IMR-90 (cell line): ENCODE measurements around the gene SERPINB2. TPM values are rescaled to one million over a fixed set of nuclear protein-coding genes. Genes with fewer than 3 reads are reported as not detected.

Source experiments
- ATAC-seq: fragments of 200-7000 bp; cut with Tn5 transposase; 2 replicates; pipeline ENCODE4 v1.9.1; 2020; ENCODE audit warnings: low read depth, mild to moderate bottlenecking, moderate library complexity
- BruUV-seq: library from RNA; stranded (reverse); fragments of 400-500 nt; replicated peaks from 2 replicates; lab custom pipeline; 2021; lab: Mats Ljungman, UMichigan
- CTCF ChIA-PET: fragments of 300-600 bp; formaldehyde crosslinking; extraction: SDS; loops from one replicate; lab custom pipeline; 2021; ENCODE audit warnings: antibody characterized with exemption; lab: Yijun Ruan, JAX
- POLR2A ChIA-PET: fragments of 300-600 bp; sonication (Branson Sonifier 250); formaldehyde crosslinking; loops from one replicate; lab custom pipeline; 2022; ENCODE audit warnings: antibody characterized with exemption; ENCODE audit not compliant: unreplicated experiment; lab: Charles Lee
- DNase-seq: peaks from one replicate; pipeline ENCODE4 v3.0.0; 2013
- H2AFZ ChIP-seq: replicated peaks from 2 replicates; pipeline ENCODE3; 2013; ENCODE audit warnings: low read length, mild to moderate bottlenecking; ENCODE audit not compliant: poor library complexity
- H2AK5ac ChIP-seq: 2 replicates; pipeline ENCODE4 v1.6.1; 2013; ENCODE audit warnings: low read depth, low read length, inconsistent platforms
- H2AK9ac ChIP-seq: replicated peaks from 2 replicates; pipeline ENCODE3; 2013; ENCODE audit warnings: mild to moderate bottlenecking, low read depth, low read length, moderate library complexity; ENCODE audit not compliant: poor library complexity
- H2BK120ac ChIP-seq: 2 replicates; pipeline ENCODE4 v1.6.1; 2013; ENCODE audit warnings: low read depth, low read length, inconsistent platforms
- H2BK15ac ChIP-seq: 3 replicates; pipeline ENCODE4 v1.6.1; 2013; ENCODE audit warnings: low read depth, low read length, inconsistent platforms
- H2BK20ac ChIP-seq: 2 replicates; pipeline ENCODE4 v1.6.1; 2013; ENCODE audit warnings: low read depth, mild to moderate bottlenecking, inconsistent platforms, low read length, moderate library complexity
- H2BK5ac ChIP-seq: 2 replicates; pipeline ENCODE4 v1.6.1; 2013; ENCODE audit warnings: mild to moderate bottlenecking, low read depth, low read length, inconsistent platforms; ENCODE audit not compliant: poor library complexity, severe bottlenecking
- H3K14ac ChIP-seq: replicated peaks from 2 replicates; pipeline ENCODE4 v1.6.1; 2013; ENCODE audit warnings: low read depth, low read length, inconsistent platforms
- H3K18ac ChIP-seq: 2 replicates; pipeline ENCODE4 v1.6.1; 2013; ENCODE audit warnings: low read depth, low read length, control low read depth
- H3K23ac ChIP-seq: 2 replicates; pipeline ENCODE4 v1.6.1; 2013; ENCODE audit warnings: low read depth, low read length, inconsistent platforms
- H3K27ac ChIP-seq: 2 replicates; pipeline ENCODE4 v1.5.1; 2013; ENCODE audit warnings: mild to moderate bottlenecking, control low read depth, low read length; ENCODE audit not compliant: insufficient read depth
- H3K27me3 ChIP-seq: 2 replicates; pipeline ENCODE4 v1.6.1; 2013; ENCODE audit warnings: low read length; ENCODE audit not compliant: control insufficient read depth, insufficient read depth
- H3K36me3 ChIP-seq: 2 replicates; pipeline ENCODE4 v1.6.1; 2013; ENCODE audit warnings: low read length, mixed read lengths; ENCODE audit not compliant: control insufficient read depth, insufficient read depth
- H3K4ac ChIP-seq: 2 replicates; pipeline ENCODE4 v1.6.1; 2013; ENCODE audit warnings: low read depth, low read length, inconsistent platforms
- H3K4me1 ChIP-seq: 2 replicates; pipeline ENCODE4 v1.6.1; 2013; ENCODE audit warnings: low read length, mixed read lengths; ENCODE audit not compliant: control insufficient read depth, insufficient read depth
- H3K4me2 ChIP-seq: 2 replicates; pipeline ENCODE4 v1.6.1; 2013; ENCODE audit warnings: low read depth, mild to moderate bottlenecking, control low read depth, low read length, moderate library complexity
- H3K4me3 ChIP-seq: 2 replicates; pipeline ENCODE4 v1.5.1; 2013; ENCODE audit warnings: low read depth, mild to moderate bottlenecking, control low read depth, low read length, moderate library complexity; ENCODE audit not compliant: insufficient read depth
- H3K56ac ChIP-seq: 2 replicates; pipeline ENCODE4 v1.6.1; 2013; ENCODE audit warnings: low read length, inconsistent platforms; ENCODE audit not compliant: insufficient read depth; ENCODE audit errors: extremely low read depth
- H3K79me1 ChIP-seq, 2 experiments: 2 replicates each; pipeline ENCODE4 v1.6.1; 2013; ENCODE audit warnings: low read length in 2 of 2, inconsistent platforms in 1 of 2, low read depth in 1 of 2
- H3K9ac ChIP-seq: 2 replicates; pipeline ENCODE4 v1.6.1; 2013; ENCODE audit warnings: low read depth, low read length, control low read depth
- H3K9me1 ChIP-seq: 2 replicates; pipeline ENCODE4 v1.6.1; 2013; ENCODE audit warnings: low read length, inconsistent platforms; ENCODE audit not compliant: insufficient read depth
- H3K9me3 ChIP-seq: 2 replicates; pipeline ENCODE4 v1.6.1; 2013; ENCODE audit warnings: low read length; ENCODE audit not compliant: control insufficient read depth, insufficient read depth
- H4K20me1 ChIP-seq: 2 replicates; pipeline ENCODE4 v1.6.1; 2013; ENCODE audit warnings: low read length, inconsistent platforms; ENCODE audit not compliant: insufficient read depth
- H4K5ac ChIP-seq: 2 replicates; pipeline ENCODE4 v1.6.1; 2013; ENCODE audit warnings: mild to moderate bottlenecking, low read depth, low read length, control low read depth
- H4K8ac ChIP-seq, 2 experiments: 2 replicates each; pipeline ENCODE4 v1.6.1; 2013; ENCODE audit warnings: low read depth in 2 of 2, low read length in 2 of 2, control low read depth in 1 of 2, inconsistent platforms in 1 of 2
- H4K91ac ChIP-seq: 2 replicates; pipeline ENCODE4 v1.6.1; 2013; ENCODE audit warnings: low read depth, low read length, inconsistent platforms; ENCODE audit not compliant: insufficient read depth
- CEBPB ChIP-seq: IDR thresholded peaks from 2 replicates; pipeline ENCODE4 v1.6.1; 2012; ENCODE audit warnings: low read depth, low read length, improper control_type of control experiment
- CHD1 ChIP-seq: IDR thresholded peaks from 2 replicates; pipeline ENCODE4 v1.6.1; 2012; ENCODE audit warnings: low read depth, low read length, improper control_type of control experiment
- MAFK ChIP-seq: IDR thresholded peaks from 2 replicates; pipeline ENCODE4 v1.6.1; 2012; ENCODE audit warnings: low read depth, low read length, improper control_type of control experiment
- MXI1 ChIP-seq: IDR thresholded peaks from 2 replicates; pipeline ENCODE4 v1.6.1; 2012; ENCODE audit warnings: low read depth, mild to moderate bottlenecking, low read length, moderate library complexity, borderline replicate concordance
- RCOR1 ChIP-seq: IDR thresholded peaks from 2 replicates; pipeline ENCODE4 v1.6.1; 2012; ENCODE audit warnings: mild to moderate bottlenecking, low read length, improper control_type of control experiment; ENCODE audit not compliant: insufficient replicate concordance
- SMC3 ChIP-seq: fragments of 150-350 bp; IDR thresholded peaks from 2 replicates; pipeline ENCODE4 v1.6.1; 2016; ENCODE audit warnings: low read depth, mild to moderate bottlenecking, antibody characterized with exemption, low read length, moderate library complexity
- dilution Hi-C: fragments of 300-500 bp; cut with HindIII; formaldehyde crosslinking; loops from one replicate; pipeline ENCODE4 v1.14.3; 2018; ENCODE audit warnings: low sequenced_read_pairs; ENCODE audit not compliant: unreplicated experiment
- in situ Hi-C: fragments of 300-500 bp; cut with MboI; formaldehyde crosslinking; loops from 3 replicates; pipeline ENCODE4 v1.14.3; 2019; ENCODE audit warnings: low sequenced_read_pairs, inconsistent platforms, mixed read lengths
- intact Hi-C: fragments of 100-400 bp; cut with micrococcal nuclease; formaldehyde crosslinking; loops from 2 replicates; pipeline ENCODE4 v1.10.0; 2022
- polyA plus RNA-seq, 3 experiments: library from polyadenylated mRNA; depleted of rRNA; stranded (reverse); fragments of >200 nt; gene quantifications; 2 replicates each; pipeline ENCODE4 v1.2.3, GENCODE V29; 2012; ENCODE audit warnings: low replicate concordance in 1 of 3
- total RNA-seq: library from RNA; depleted of rRNA; stranded (reverse); fragments of >200 nt; gene quantifications from 2 replicates; pipeline ENCODE4 v1.2.3, GENCODE V29; 2012
- TF ChIP-seq, protein P1 (sequence below): fragments of 150-350 bp; IDR thresholded peaks from 2 replicates; pipeline ENCODE4 v1.6.1; 2017; ENCODE audit warnings: mild to moderate bottlenecking, antibody characterized with exemption, low read length, low read depth
- TF ChIP-seq, protein P2 (sequence below): conservative IDR thresholded peaks from 2 replicates; pipeline ENCODE4 v1.5.1; 2012; ENCODE audit warnings: mild to moderate bottlenecking, low read depth, low read length, improper control_type of control experiment

The SERPINB2 gene
- total and polyA plus RNA-seq, 2 of the 4 experiments (the other 2 are of a cell fraction), result 32.1 to 43.0 TPM

DNA sequence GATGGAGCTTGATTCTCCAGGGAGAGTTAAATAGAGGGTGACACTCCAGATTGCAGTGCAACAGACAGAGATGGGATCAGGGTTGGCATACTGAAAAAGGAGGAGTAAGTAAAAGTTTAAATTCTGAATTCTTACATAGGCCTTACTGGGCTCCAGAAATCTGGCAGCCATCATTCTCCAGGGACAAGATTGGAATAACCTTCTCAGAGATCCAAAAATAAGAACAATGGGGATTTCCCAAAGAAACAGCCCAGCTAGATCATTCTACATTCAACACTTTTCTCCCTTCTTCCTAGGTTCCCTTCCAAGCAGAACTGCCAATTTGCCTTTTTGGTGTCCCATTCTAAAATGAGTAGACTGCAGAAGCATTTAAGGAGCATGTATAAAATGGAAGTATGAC lies 14.9 kb upstream of the SERPINB2 start:
- H3K9ac ChIP-seq, result no peak overlapping the region
- no peaks in the 10 kb centered on the region for H3K36me3 ChIP-seq
- H3K23ac ChIP-seq, result no peak overlapping the region
- H2AFZ ChIP-seq, result no peak overlapping the region
- H3K4me2 ChIP-seq, result no peak overlapping the region
- no peak overlapping the region for H2BK20ac ChIP-seq
- no peak overlapping the region for H2AK9ac ChIP-seq
- ATAC-seq (no peak), DNase-seq (no peak)
- no peak overlapping the region for H3K27ac ChIP-seq
- TF ChIP-seq CEBPB, result no peak
- no peak for TF ChIP-seq RCOR1
- no peak for TF ChIP-seq MXI1
- no peak for TF ChIP-seq SMC3
- TF ChIP-seq, protein P1, sequence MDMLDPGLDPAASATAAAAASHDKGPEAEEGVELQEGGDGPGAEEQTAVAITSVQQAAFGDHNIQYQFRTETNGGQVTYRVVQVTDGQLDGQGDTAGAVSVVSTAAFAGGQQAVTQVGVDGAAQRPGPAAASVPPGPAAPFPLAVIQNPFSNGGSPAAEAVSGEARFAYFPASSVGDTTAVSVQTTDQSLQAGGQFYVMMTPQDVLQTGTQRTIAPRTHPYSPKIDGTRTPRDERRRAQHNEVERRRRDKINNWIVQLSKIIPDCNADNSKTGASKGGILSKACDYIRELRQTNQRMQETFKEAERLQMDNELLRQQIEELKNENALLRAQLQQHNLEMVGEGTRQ, result no peak
- TF ChIP-seq, protein P2, sequence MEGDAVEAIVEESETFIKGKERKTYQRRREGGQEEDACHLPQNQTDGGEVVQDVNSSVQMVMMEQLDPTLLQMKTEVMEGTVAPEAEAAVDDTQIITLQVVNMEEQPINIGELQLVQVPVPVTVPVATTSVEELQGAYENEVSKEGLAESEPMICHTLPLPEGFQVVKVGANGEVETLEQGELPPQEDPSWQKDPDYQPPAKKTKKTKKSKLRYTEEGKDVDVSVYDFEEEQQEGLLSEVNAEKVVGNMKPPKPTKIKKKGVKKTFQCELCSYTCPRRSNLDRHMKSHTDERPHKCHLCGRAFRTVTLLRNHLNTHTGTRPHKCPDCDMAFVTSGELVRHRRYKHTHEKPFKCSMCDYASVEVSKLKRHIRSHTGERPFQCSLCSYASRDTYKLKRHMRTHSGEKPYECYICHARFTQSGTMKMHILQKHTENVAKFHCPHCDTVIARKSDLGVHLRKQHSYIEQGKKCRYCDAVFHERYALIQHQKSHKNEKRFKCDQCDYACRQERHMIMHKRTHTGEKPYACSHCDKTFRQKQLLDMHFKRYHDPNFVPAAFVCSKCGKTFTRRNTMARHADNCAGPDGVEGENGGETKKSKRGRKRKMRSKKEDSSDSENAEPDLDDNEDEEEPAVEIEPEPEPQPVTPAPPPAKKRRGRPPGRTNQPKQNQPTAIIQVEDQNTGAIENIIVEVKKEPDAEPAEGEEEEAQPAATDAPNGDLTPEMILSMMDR, result no peak
- TF ChIP-seq MAFK, result no peak
- TF ChIP-seq CHD1, result no peak
- H2BK15ac ChIP-seq, result no peak overlapping the region
- no peak overlapping the region for H3K4me3 ChIP-seq
- H4K91ac ChIP-seq, result no peak overlapping the region
- no peak overlapping the region for H4K5ac ChIP-seq
- POLR2A ChIA-PET, result no interaction called here
- H3K27me3 ChIP-seq, result no peaks in the 10 kb centered on the region
- H2BK120ac ChIP-seq, result 0 out of 2 replicates have a peak overlapping the region, but pooled peaks have one; percentile 10
- no peaks in the 10 kb centered on the region for H3K4me1 ChIP-seq
- H3K9me1 ChIP-seq, result peaks cover 5% of the 10 kb centered on the region; the same call in 1 of the 2 replicates
- H2BK5ac ChIP-seq, result no peak overlapping the region
- in situ Hi-C loops, result no loop called here
- H4K20me1 ChIP-seq, result no peaks in the 10 kb centered on the region
- no peak overlapping the region for H3K14ac ChIP-seq
- H3K56ac ChIP-seq, result no peak overlapping the region
- intact Hi-C loops, result no loop called here
- CTCF ChIA-PET, result no interaction called here
- H4K8ac ChIP-seq, result no peak overlapping the region
- H3K9me3 ChIP-seq, result no peaks in the 10 kb centered on the region
- no TSS peak for BruUV-seq
- no peaks in the 10 kb centered on the region for H3K79me1 ChIP-seq
- no peak overlapping the region for H3K18ac ChIP-seq
- H3K4ac ChIP-seq, result no peak overlapping the region
- no peak overlapping the region for H2AK5ac ChIP-seq
- dilution Hi-C loops, result no loop called here
